Measurements from ENCODE around the gene TMEM44.

TMEM44 gene

GRCh38 chr3:194588741-194589140 lies 44.5 kb downstream of the TMEM44 start:
- no peak overlapping the region for H3K4me3 ChIP-seq (ENCODE audit: low read length)
- DNase-seq (ENCODE audit: low read depth, low spot score), result no peak

GRCh38 chr3:194588236-194588635 lies 45.0 kb downstream of the TMEM44 start:
- no peak for DNase-seq (ENCODE audit: low read depth, low spot score)
- no peak overlapping the region for H3K4me3 ChIP-seq (ENCODE audit: low read length)

- no peak overlapping the region for H3K4me3 ChIP-seq (ENCODE audit: low read length)
- DNase-seq (ENCODE audit: low read depth, low spot score), result no peak
Measured at GRCh38 chr3:194587438-194587931, 45.7 kb downstream of the TMEM44 start.

GRCh38 chr3:194586836-194587235 lies 46.4 kb downstream of the TMEM44 start:
- no peak overlapping the region for H3K4me3 ChIP-seq (ENCODE audit: low read length)
- DNase-seq (ENCODE audit: low read depth, low spot score), result no peak

GRCh38 chr3:194585880-194586281 lies 47.3 kb downstream of the TMEM44 start:
- no peak overlapping the region for H3K4me3 ChIP-seq (ENCODE audit: low read length)
- DNase-seq (ENCODE audit: low read depth, low spot score), result no peak

- no peak for DNase-seq (ENCODE audit: low read depth, low spot score)
- peak overlapping the region; percentile 96 for H3K4me3 ChIP-seq (ENCODE audit: low read length)
Measured at GRCh38 chr3:194584866-194585265, 48.4 kb downstream of the TMEM44 start.

- peak overlapping the region; percentile 96 for H3K4me3 ChIP-seq (ENCODE audit: low read length)
- no peak for DNase-seq (ENCODE audit: low read depth, low spot score)
Measured at GRCh38 chr3:194584320-194584776, 48.9 kb downstream of the TMEM44 start.

- no peak for DNase-seq (ENCODE audit: low read depth, low spot score)
- H3K4me3 ChIP-seq (ENCODE audit: low read length), result no peak overlapping the region
Measured at GRCh38 chr3:194582196-194582905, 50.9 kb downstream of the TMEM44 start.

- no peak for DNase-seq (ENCODE audit: low read depth, low spot score)
- H3K4me3 ChIP-seq (ENCODE audit: low read length), result no peak overlapping the region
Measured at GRCh38 chr3:194579091-194579606, 54.1 kb downstream of the TMEM44 start.

- no peak for DNase-seq (ENCODE audit: low read depth, low spot score)
- no peak overlapping the region for H3K4me3 ChIP-seq (ENCODE audit: low read length)
Measured at GRCh38 chr3:194577986-194578905, 55.0 kb downstream of the TMEM44 start.

GRCh38 chr3:194575484-194576210 lies 57.6 kb downstream of the TMEM44 start:
- DNase-seq (ENCODE audit: low read depth, low spot score), result no peak
- no peak overlapping the region for H3K4me3 ChIP-seq (ENCODE audit: low read length)

- no peak overlapping the region for H3K4me3 ChIP-seq (ENCODE audit: low read length)
- DNase-seq (ENCODE audit: low read depth, low spot score), result no peak
Measured at GRCh38 chr3:194574639-194575483, 58.4 kb downstream of the TMEM44 start.

GRCh38 chr3:194573680-194574437 lies 59.4 kb downstream of the TMEM44 start:
- no peak overlapping the region for H3K4me3 ChIP-seq (ENCODE audit: low read length)
- peak; percentile 15 for DNase-seq (ENCODE audit: low read depth, low spot score)

GRCh38 chr3:194572944-194573491 lies 60.2 kb downstream of the TMEM44 start:
- DNase-seq (ENCODE audit: low read depth, low spot score), result no peak

GRCh38 chr3:194572143-194572789 lies 61.0 kb downstream of the TMEM44 start:
- DNase-seq (ENCODE audit: low read depth, low spot score), result no peak
- H3K4me3 ChIP-seq (ENCODE audit: low read length), result no peak overlapping the region

More at GRCh38 chr3:194572944-194573491, 60.2 kb downstream of the TMEM44 start:
- no peak overlapping the region for H3K4me3 ChIP-seq (ENCODE audit: low read length)

GRCh38 chr3:194571491-194572142 lies 61.6 kb downstream of the TMEM44 start:
- DNase-seq (ENCODE audit: low read depth, low spot score), result no peak
- no peak overlapping the region for H3K4me3 ChIP-seq (ENCODE audit: low read length)
